Measurements from ENCODE around the gene PYGB.
"Not testable (repeated sequence)": the region's sequence is repeated elsewhere in the genome, so short reads cannot be mapped to it uniquely, and the experiment has no call there.

PYGB gene

GRCh38 chr20:25233016-25233772 lies 14.7 kb upstream of the PYGB start (continued):
- TF ChIP-seq, protein P1, sequence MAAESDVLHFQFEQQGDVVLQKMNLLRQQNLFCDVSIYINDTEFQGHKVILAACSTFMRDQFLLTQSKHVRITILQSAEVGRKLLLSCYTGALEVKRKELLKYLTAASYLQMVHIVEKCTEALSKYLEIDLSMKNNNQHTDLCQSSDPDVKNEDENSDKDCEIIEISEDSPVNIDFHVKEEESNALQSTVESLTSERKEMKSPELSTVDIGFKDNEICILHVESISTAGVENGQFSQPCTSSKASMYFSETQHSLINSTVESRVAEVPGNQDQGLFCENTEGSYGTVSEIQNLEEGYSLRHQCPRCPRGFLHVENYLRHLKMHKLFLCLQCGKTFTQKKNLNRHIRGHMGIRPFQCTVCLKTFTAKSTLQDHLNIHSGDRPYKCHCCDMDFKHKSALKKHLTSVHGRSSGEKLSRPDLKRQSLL (tag by site-specific recombination; IDR thresholded peaks at IDR 0.05) = no peak

GRCh38 chr20:25234009-25234849 lies 13.7 kb upstream of the PYGB start:
- CTCF ChIA-PET = interaction anchor here (2.5 to 3.5 kb wide), 2 partner anchors 13 kb away, joined by 10 to 20 read pairs; partner anchors contain the start of gene PYGB
- not testable (repeated sequence) for H3K4me3 ChIP-seq (ENCODE audit: low read depth, low read length); H3K36me3 ChIP-seq (ENCODE audit: control insufficient read depth in 2 of 2, insufficient read depth in 1 of 2, low read length in 2 of 2); H3K4me1 ChIP-seq (ENCODE audit: control insufficient read depth, insufficient read depth, low read length); H3K9me3 ChIP-seq (ENCODE audit: control insufficient read depth, insufficient read depth, low read depth, low read length); H3K27ac ChIP-seq (ENCODE audit: extremely low read depth, low read depth, low read length)
- POLR2A ChIA-PET = interaction anchor here (0.5 to 4.1 kb wide), 2 partner anchors 10 to 13 kb away, joined by 3 to 17 read pairs; partner anchors contain the start of gene PYGB

- Histone ChIP-seq H3K9me3 (ENCODE audit: control insufficient read depth, insufficient read depth, low read depth, low read length) (no peaks in the 10 kb centered on the region), H3K4me1 (ENCODE audit: control insufficient read depth, insufficient read depth, low read length) (peaks cover 9% of the 10 kb centered on the region), H3K36me3 (ENCODE audit: control insufficient read depth in 2 of 2, insufficient read depth in 1 of 2, low read length in 2 of 2) (no peaks in the 10 kb centered on the region), H3K27ac (ENCODE audit: extremely low read depth, low read depth, low read length) (no peak overlapping the region), H3K4me3 (ENCODE audit: low read depth, low read length) (no peak overlapping the region)
- ChIA-PET POLR2A (interaction anchor here (0.9 to 4.1 kb wide), 2 partner anchors 9 to 11 kb away, joined by 3 to 17 read pairs; partner anchors contain the start of gene PYGB), CTCF (interaction anchor here (0.6 to 3.5 kb wide), 3 partner anchors 10 to 57 kb away, joined by 3 to 20 read pairs (median 4); partner anchors contain the start of gene PYGB)
- peak; percentile 38; the same call in 1 of the 2 replicates for TF ChIP-seq SCRT2 (tag by site-specific recombination; IDR thresholded peaks at IDR 0.05)
- TF ChIP-seq ZNF768 (tag by site-specific recombination; IDR thresholded peaks at IDR 0.05) = no peak
- TF ChIP-seq ZBTB17 (tag by site-specific recombination; IDR thresholded peaks at IDR 0.05) = 0 out of 2 replicates have a peak, but pooled peaks have one; percentile 20
- TF ChIP-seq GLIS1 (tag by site-specific recombination; IDR thresholded peaks at IDR 0.05) = peak; percentile 19; the same call in 1 of the 2 replicates
- peak; percentile 80 for TF ChIP-seq ZNF335 (tag by site-specific recombination; conservative IDR thresholded peaks at IDR 0.05)
- TF ChIP-seq ZNF184 (tag by site-specific recombination; IDR thresholded peaks at IDR 0.05) = no peak
- no peak for TF ChIP-seq ZBTB21 (tag by site-specific recombination; IDR thresholded peaks at IDR 0.05)
- TF ChIP-seq GLIS2 (tag by site-specific recombination; IDR thresholded peaks at IDR 0.05) = peak; percentile 33; the same call in 1 of the 2 replicates
- no peak for TF ChIP-seq ZSCAN5A (tag by site-specific recombination; IDR thresholded peaks at IDR 0.05)
- TF ChIP-seq, protein P1 (tag by site-specific recombination; IDR thresholded peaks at IDR 0.05) = peak; percentile 58
These were observed 11.2 kb upstream of the PYGB start for GRCh38 chr20:25236450-25237304.
